IPS-18c (cell line): ENCODE results near the gene FICD.
"Not testable (repeated sequence)": the region's sequence is repeated elsewhere in the genome, so short reads cannot be mapped to it uniquely, and the experiment has no call there.

Source experiments
- H3K4me3 ChIP-seq: 2 replicates; pipeline ENCODE4 v1.7.0; 2013; ENCODE audit warnings: low read depth, mild to moderate bottlenecking, low read length, moderate library complexity; ENCODE audit not compliant: insufficient read depth
- H3K9me3 ChIP-seq: one replicate; pipeline ENCODE4 v1.6.1; 2013; ENCODE audit warnings: mild to moderate bottlenecking, low read length, moderate library complexity; ENCODE audit not compliant: control insufficient read depth, insufficient read depth

Gene FICD

DNA sequence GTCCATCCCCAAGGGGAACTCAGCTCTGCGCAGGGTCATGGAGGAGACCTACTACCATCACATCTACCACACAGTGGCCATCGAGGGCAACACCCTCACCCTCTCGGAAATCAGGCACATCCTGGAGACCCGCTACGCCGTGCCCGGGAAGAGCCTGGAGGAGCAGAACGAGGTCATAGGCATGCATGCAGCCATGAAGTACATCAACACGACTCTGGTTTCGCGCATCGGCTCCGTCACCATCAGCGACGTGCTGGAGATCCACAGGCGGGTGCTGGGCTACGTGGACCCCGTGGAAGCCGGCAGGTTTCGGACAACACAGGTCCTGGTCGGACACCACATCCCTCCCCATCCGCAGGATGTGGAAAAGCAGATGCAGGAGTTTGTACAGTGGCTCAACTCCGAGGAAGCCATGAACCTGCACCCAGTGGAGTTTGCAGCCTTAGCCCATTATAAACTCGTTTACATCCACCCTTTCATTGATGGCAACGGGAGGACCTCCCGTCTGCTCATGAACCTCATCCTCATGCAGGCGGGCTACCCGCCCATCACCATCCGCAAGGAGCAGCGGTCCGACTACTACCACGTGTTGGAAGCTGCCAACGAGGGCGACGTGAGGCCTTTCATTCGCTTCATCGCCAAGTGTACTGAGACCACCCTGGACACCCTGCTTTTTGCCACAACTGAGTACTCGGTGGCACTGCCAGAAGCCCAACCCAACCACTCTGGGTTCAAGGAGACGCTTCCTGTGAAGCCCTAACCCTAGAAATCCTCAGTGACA lies 3.8 kb downstream of the FICD start:
- Histone ChIP-seq H3K4me3 (no peak overlapping the region), H3K9me3 (peaks cover 2% of the 10 kb centered on the region)

GRCh38 chr12:108519558-108519957 lies 4.5 kb downstream of the FICD start:
- H3K9me3 ChIP-seq: peaks cover 2% of the 10 kb centered on the region
- H3K4me3 ChIP-seq: no peak overlapping the region

- Histone ChIP-seq H3K9me3 (no peaks in the 10 kb centered on the region), H3K4me3 (no peak overlapping the region)
Measured at GRCh38 chr12:108523365-108523764, 8.3 kb downstream of the FICD start.

GRCh38 chr12:108525681-108526080 lies 10.6 kb downstream of the FICD start:
- no peak overlapping the region for H3K4me3 ChIP-seq
- H3K9me3 ChIP-seq: no peaks in the 10 kb centered on the region

DNA sequence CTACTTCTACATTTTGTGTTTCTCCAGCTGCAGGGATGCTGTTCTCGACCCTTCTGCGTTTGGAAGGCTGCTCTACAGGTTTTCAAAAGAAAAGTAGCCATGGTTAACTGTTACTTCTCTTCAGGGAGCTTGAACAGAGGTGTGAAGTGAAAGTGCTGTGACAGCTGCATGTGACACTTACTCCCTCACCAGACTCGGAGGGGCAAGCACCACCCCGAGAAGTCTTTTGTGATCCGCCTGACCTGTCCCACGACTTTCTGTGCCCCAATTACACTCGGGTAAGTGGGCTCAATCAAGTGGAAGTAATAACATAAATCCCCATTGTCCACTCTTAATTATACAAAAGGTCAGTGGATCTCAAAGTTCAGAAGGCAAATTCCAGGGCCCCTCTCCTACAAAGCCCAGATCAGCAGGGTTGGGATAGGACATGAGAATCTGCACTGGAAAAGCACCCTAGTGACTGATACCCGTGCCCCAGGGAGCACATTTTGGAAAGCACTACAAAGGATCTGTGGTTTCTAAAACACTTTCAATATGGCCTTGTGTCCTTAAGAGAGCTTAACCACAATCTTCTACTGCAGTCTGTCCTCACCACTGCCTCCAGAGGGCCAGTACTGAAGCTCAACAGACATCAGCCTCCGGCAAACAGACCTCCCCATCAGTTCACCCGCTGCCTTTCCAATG lies 11.5 kb downstream of the FICD start:
- Histone ChIP-seq H3K9me3 (no peaks in the 10 kb centered on the region), H3K4me3 (no peak overlapping the region)

DNA sequence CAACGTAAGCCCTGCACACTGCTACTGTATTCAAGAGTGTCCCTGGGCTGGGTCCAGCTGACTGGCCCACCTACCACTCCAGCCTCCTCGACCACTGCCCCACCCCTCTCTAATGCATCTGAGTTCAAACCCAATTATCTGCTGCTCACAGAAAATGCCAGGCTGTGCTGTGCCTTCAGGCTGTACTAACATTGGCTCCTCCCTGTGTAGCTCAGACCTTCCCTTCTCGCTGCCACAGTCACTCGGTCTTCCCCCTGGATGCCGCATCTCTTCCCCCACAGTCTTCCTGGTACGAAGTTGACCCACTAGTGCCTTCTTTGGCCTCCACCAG lies 12.1 kb downstream of the FICD start:
- Histone ChIP-seq H3K9me3 (no peaks in the 10 kb centered on the region), H3K4me3 (no peak overlapping the region)

GRCh38 chr12:108530161-108530560 lies 15.1 kb downstream of the FICD start:
- no peak overlapping the region for H3K4me3 ChIP-seq
- no peaks in the 10 kb centered on the region for H3K9me3 ChIP-seq

DNA sequence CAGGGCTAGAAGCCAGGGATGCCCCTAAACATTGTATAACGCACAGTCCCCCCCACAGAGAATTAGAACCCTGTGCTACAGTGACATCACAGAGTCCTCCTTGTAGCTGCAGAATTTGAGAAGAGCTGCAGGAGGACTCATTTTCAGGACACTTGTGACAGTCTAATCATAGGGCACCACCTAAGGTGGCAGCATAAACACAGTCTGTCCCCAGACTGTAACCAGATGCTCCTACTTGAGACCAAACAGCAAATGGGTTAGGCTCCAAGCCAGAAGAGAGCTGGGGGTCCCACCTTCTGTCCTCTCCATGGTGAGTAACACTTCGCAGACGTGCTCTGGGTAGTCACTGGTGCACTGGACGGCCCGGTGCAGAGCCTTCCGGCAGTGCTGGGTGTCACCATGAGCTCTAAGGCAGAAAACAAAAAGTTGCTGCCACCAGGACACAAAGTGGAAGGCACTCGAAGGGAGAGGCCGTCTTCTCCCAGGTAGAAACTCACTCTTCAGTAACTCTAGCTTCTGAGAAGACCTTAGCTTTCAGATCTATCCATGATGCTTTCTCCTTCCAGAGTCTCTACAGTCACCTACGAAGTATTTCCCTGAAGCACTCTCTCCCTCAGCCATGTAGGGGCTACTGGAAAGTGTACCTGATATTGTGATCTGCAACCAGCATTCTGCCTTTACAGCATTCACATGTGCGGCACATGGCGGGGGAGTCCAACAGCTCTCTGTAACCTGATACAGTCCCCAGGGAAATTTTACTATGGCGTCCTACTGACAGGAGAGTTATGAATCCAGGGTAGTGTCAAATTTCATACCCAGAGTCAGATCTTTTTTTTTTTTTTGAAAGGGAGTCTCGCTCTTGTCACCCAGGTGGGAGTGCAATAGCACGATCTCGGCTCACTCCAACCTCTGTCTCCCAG lies 17.1 kb downstream of the FICD start:
- no peaks in the 10 kb centered on the region for H3K9me3 ChIP-seq
- H3K4me3 ChIP-seq: no peak overlapping the region

GRCh38 chr12:108538146-108538545 lies 23.1 kb downstream of the FICD start:
- H3K9me3 ChIP-seq: no peaks in the 10 kb centered on the region
- no peak overlapping the region for H3K4me3 ChIP-seq

GRCh38 chr12:108538616-108539195 lies 23.6 kb downstream of the FICD start:
- Histone ChIP-seq H3K4me3 (no peak overlapping the region), H3K9me3 (no peaks in the 10 kb centered on the region)

GRCh38 chr12:108542320-108542719 lies 27.2 kb downstream of the FICD start:
- H3K4me3 ChIP-seq: no peak overlapping the region
- no peaks in the 10 kb centered on the region for H3K9me3 ChIP-seq

DNA sequence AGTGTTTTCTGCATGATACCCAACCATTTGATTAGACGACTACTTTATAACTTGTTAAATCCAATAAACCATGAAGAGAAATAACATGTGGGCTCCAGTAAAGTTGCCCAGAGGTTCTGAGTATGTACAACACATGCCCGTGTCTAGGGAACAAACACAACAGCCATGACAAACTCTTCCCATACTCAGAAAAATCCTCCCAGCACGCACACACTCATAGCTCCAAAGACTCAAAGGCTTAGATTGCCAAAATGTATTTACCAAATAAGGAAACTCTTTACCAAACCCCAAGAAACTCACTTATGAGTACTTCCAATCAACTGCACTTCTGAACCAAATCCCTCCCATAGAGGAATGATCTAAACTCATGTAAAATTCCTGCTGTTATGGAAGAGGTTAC lies 28.6 kb downstream of the FICD start:
- H3K9me3 ChIP-seq: no peaks in the 10 kb centered on the region
- no peak overlapping the region for H3K4me3 ChIP-seq

DNA sequence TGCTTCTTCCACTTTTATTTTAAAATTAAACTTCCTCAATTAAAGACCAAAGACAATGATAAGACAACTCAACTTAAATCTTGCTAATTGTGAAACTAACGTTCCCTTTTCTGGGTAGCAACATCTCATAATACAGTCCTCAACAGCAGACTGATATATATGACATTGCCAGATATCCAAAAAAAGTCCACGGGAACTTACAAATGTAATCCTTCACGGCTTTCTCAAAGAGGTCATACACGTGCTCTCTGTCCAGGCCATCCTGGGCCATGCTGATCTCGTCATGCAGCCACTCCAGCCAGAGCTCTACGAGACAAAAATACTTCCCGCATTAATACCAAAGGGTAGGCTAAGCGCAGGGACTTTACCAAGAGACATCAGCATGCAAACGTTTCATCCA lies 32.6 kb downstream of the FICD start:
- Histone ChIP-seq H3K9me3 (no peaks in the 10 kb centered on the region), H3K4me3 (no peak overlapping the region)

DNA sequence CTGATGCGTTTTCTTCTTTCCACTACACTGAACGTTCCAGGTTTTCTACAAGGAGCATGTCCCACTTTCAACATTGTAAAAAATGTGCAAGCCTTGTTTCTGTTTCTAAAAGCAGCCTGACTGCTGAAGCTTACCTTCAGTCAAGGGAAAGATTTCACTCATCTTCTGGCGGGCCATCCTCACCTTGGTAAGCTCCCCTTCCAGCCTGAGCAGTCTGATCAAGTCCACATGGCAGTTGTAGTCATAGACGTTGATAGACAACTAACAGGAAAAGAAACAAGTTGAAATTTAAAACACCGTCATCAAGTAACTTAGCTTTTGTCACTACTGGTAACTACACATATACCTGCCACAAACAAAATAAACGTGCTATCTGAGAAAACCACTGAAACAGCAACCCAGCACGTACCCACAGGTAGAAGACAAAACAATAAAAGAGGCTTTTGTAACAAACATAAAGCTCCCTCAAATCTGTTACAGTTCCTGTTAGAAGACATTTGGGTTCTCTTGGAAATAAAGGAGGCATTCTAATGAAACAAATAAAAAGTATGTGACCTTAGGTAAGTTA lies 34.0 kb downstream of the FICD start:
- no peaks in the 10 kb centered on the region for H3K9me3 ChIP-seq

GRCh38 chr12:108551535-108551934 lies 36.5 kb downstream of the FICD start:
- no peak overlapping the region for H3K4me3 ChIP-seq

More for the DNA sequence above, 34.0 kb downstream of the FICD start:
- H3K4me3 ChIP-seq: no peak overlapping the region

GRCh38 chr12:108553799-108554198 lies 38.7 kb downstream of the FICD start:
- H3K9me3 ChIP-seq: no peaks in the 10 kb centered on the region
- H3K4me3 ChIP-seq: no peak overlapping the region

More at GRCh38 chr12:108551535-108551934, 36.5 kb downstream of the FICD start:
- no peaks in the 10 kb centered on the region for H3K9me3 ChIP-seq

DNA sequence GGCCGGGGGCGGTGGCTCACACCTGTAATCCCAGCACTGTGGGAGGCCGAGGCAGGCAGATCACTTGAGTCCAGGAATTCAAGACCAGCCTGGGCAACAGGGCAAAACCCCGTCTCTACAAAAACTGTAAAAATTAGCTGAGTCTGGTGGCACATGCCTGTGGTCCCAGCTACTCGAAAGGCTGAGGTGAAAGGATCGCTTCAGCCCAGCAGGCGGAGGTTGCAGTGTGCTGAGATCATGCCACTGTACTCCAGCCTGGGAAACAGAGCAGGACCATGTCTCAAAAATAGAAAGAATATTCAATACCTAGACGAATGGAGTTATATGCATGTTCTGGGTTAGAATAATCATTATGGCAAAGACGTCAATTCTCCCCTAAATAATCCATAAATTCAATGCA lies 40.3 kb downstream of the FICD start:
- H3K9me3 ChIP-seq, H3K4me3 ChIP-seq: not testable (repeated sequence)
